HFFc6 (cell line): Measurements from ENCODE around the gene COA8. TPM values are rescaled to one million over a fixed set of nuclear protein-coding genes. Genes with fewer than 3 reads are reported as not detected.
A peak's percentile ranks its signal among the peaks of the same experiment; 100 is the strongest.

Source experiments
- DNase-seq: peaks from one replicate; pipeline ENCODE4 v3.0.0-alpha.2; 2018
- H3K27ac Mint-ChIP-seq: 2 replicates; pipeline ENCODE4 v1.8.0; 2020; ENCODE audit warnings: mild to moderate bottlenecking, mixed read lengths
- H3K27me3 Mint-ChIP-seq: 2 replicates; pipeline ENCODE4 v1.8.0; 2021; ENCODE audit warnings: mild to moderate bottlenecking, moderate library complexity, mixed read lengths; ENCODE audit not compliant: insufficient read depth
- H3K36me3 Mint-ChIP-seq: 2 replicates; pipeline ENCODE4 v1.8.0; 2021; ENCODE audit warnings: low read depth, mixed read lengths
- H3K4me1 Mint-ChIP-seq: 2 replicates; pipeline ENCODE4 v1.8.0; 2020; ENCODE audit warnings: low read depth, mixed read lengths
- H3K4me3 Mint-ChIP-seq: 2 replicates; pipeline ENCODE4 v1.8.0; 2020; ENCODE audit warnings: mild to moderate bottlenecking, moderate library complexity, mixed read lengths
- H3K9me3 Mint-ChIP-seq: 2 replicates; pipeline ENCODE4 v1.8.0; 2020; ENCODE audit warnings: mild to moderate bottlenecking, mixed read lengths
- CTCF ChIP-seq: fragments of 200-600 bp; sonication (generic); IDR thresholded peaks from 2 replicates; pipeline ENCODE4 v1.5.0; 2021; ENCODE audit warnings: antibody characterized with exemption, mild to moderate bottlenecking
- total RNA-seq, 6 experiments: library from RNA; stranded (reverse); fragmentation: NEBNext Ultra II Directional; extraction: Animal tissue kit (Norgen Biotek cat#: 25700); gene quantifications; 2 replicates in 1 of 6; 3 replicates in 5 of 6; pipeline ENCODE4 v1.2.3, GENCODE V29; 2021

COA8 gene
- total RNA-seq, 6 experiments from 2014 or later: 38.7 to 54.8 (median 46.9) TPM

- no peaks in the 10 kb centered on the region for H3K9me3 Mint-ChIP-seq
- peak overlapping the region; percentile 96 for H3K4me3 Mint-ChIP-seq
- peaks cover 4% of the 10 kb centered on the region; the same call in 1 of the 2 replicates for H3K36me3 Mint-ChIP-seq
- H3K27me3 Mint-ChIP-seq: peaks cover 7% of the 10 kb centered on the region
- H3K4me1 Mint-ChIP-seq: peaks cover 32% of the 10 kb centered on the region
- DNase-seq: no peak
- peak overlapping the region; percentile 97 for H3K27ac Mint-ChIP-seq
- no peak for TF ChIP-seq CTCF
Measured at GRCh38 chr14:103528146-103528586, 34.6 kb upstream of the COA8 start.

- Mint-ChIP-seq H3K4me1 (peaks cover 32% of the 10 kb centered on the region), H3K27me3 (peaks cover 7% of the 10 kb centered on the region), H3K27ac (peak within 1 kb of the TSS; percentile 97), H3K36me3 (peaks cover 4% of the 10 kb centered on the region; the same call in 1 of the 2 replicates), H3K9me3 (no peaks in the 10 kb centered on the region), H3K4me3 (peak within 1 kb of the TSS; percentile 96)
- DNase-seq: peak; percentile 86
- no peak for TF ChIP-seq CTCF
Measured at GRCh38 chr14:103528587-103529382, 34.0 kb upstream of the COA8 start, which contains the start of gene TRMT61A. TRMT61A (plus strand) TSS chr14:103529196; CDS start chr14:103529979, 783 bp downstream.

GRCh38 chr14:103529383-103530365 is 33.1 kb upstream of the COA8 start:
- no peaks in the 10 kb centered on the region for H3K9me3 Mint-ChIP-seq
- peak overlapping the region; percentile 89 for H3K27ac Mint-ChIP-seq
- peaks cover 4% of the 10 kb centered on the region; the same call in 1 of the 2 replicates for H3K36me3 Mint-ChIP-seq
- TF ChIP-seq CTCF: no peak
- H3K27me3 Mint-ChIP-seq: peaks cover 7% of the 10 kb centered on the region
- peaks cover 32% of the 10 kb centered on the region for H3K4me1 Mint-ChIP-seq
- no peak for DNase-seq
- peak overlapping the region; percentile 96 for H3K4me3 Mint-ChIP-seq

- peaks cover 4% of the 10 kb centered on the region; the same call in 1 of the 2 replicates for H3K36me3 Mint-ChIP-seq
Measured at GRCh38 chr14:103530390-103530789, 32.4 kb upstream of the COA8 start.

More at GRCh38 chr14:103530390-103530789, 32.4 kb upstream of the COA8 start:
- Mint-ChIP-seq H3K27me3 (peaks cover 5% of the 10 kb centered on the region), H3K4me1 (peaks cover 32% of the 10 kb centered on the region), H3K27ac (no peak overlapping the region), H3K9me3 (no peaks in the 10 kb centered on the region), H3K4me3 (peak overlapping the region; percentile 96)
- no peak for TF ChIP-seq CTCF
- no peak for DNase-seq
